Activated naive CD4-positive, alpha-beta T cell treated with anti-CD3 and anti-CD28 coated beads, Interleukin-2, amount 50 U/mL, for 16 hours (primary cell): ENCODE data around the gene ZNF280C.
"Not testable (repeated sequence)": the region's sequence is repeated elsewhere in the genome, so short reads cannot be mapped to it uniquely, and the experiment has no call there.

Experiments used
- DNase-seq: peaks from one replicate; pipeline ENCODE4 v3.0.0-alpha.2; 2020

ZNF280C gene

DNA sequence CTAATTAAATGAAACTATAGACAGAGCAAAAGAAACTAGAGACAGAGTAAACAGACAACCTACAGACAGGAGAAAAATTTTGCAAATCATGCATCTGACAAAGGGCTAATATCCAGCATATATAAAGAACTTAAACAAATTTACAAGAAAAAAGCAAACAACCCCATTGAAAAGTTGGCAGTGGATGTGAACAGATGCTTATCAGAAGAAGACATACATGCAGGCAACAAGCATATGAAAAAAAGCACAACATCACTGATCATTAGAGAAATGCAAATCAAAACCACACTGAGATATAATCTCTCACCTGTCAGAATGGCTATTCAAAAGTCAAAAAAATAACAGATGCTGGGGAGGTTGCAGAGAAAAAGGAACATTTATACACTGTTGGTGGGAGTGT, 14.8 kb downstream of the ZNF280C start:
- no peak for DNase-seq

DNA sequence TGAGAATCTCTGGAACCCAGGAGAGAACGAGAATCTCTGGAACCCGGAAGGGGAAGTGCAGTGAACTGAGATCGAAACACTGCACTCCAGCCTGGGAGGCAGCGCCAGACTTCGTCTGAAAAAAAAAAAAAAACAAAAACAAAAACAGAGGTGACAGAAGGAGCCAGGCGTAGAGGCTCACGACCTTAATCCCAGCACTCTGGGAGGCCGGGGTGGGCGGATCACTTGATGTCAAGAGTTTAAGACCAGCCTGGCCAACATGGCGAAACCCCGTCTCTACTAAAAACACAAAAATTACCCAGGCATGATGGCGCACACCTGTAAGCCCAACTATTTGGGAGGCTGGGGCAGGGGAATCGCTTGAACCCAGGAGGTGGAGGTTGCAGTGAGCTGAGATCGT, 17.0 kb downstream of the ZNF280C start:
- DNase-seq = no peak

DNA sequence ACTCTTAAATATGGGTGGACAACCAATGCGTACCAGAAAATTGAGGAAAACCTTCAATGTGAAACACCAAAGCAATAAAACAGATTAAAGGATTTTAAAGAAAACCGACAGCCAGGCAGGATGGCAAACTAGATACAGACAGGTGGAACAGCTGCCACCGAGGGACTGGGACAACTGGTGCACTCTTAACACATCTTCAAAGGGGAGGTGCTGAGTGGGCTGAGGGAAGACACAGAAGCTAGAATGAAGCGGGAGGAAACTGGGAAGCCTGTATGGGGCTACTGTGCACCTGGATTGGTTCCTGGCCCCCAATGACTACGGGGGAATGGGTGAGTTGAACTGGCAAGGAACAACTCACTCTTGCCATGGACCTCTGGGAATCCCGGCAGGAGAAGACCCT, 20.7 kb downstream of the ZNF280C start:
- DNase-seq = no peak

- no peak for DNase-seq
Measured at GRCh38 chrX:130246084-130246483, 22.6 kb downstream of the ZNF280C start.

DNA sequence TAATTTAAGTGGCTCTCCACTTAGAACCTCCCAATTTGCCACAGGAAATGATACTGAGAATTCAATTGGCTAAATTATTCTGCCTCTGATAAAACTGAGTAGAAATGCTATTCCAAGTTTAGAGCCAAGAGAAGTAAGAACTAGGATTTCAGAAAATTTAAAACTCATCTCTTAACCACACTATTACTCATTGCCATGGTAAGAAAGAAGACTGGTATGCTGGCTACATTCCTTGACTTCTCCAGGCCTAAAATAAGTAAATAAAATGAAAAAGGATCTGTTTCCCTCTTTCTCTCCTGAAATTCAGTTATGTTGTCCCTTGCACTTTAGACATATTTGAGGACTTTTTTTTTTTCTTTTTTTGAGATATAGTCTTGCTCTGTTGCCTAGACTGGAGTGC, 23.3 kb downstream of the ZNF280C start:
- no peak for DNase-seq

DNA sequence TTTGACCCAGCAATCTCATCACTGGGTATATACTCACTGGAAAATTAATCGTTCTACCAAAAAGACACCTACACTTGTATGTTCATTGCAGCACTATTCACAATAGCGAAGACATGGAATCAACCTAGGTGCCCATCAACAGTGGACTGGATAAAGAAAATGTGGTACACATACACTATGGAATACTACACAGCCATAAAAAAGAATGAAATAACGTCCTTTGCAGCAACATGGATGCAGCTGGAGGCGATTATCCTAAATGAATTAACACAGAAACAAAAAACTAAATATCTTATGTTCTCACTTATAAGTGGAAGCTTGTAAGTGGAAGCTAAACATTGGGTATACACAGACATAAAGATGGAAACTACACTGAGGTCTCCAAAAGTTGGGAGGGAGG, 37.5 kb downstream of the ZNF280C start:
- not testable (repeated sequence) for DNase-seq

GRCh38 chrX:130228871-130229270, 39.8 kb downstream of the ZNF280C start:
- no peak for DNase-seq

GRCh38 chrX:130224810-130225209, 43.9 kb downstream of the ZNF280C start:
- no peak for DNase-seq

- DNase-seq = no peak
Measured at GRCh38 chrX:130216320-130216719, 52.4 kb downstream of the ZNF280C start.

GRCh38 chrX:130213376-130213775, 55.3 kb downstream of the ZNF280C start:
- no peak for DNase-seq

DNA sequence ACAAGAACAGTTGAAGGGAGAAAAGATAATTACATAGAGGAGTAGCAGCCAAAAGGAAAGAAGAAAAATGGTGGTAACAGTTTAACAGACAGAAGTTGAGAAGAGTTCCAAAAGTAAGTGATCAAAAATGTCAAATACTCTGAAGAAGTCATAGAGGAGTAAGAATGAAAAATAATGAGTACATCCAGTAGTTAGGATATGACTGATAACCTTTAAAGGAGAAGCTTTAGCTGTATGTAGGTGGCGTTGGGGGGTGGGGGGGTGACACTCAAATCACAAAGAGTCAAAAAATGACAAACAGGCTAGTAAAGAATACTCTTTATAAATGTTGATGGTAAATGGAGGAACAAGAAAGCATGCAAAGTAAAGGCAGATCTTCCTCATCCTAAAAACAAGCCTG, 56.3 kb downstream of the ZNF280C start:
- no peak for DNase-seq

GRCh38 chrX:130211415-130212186, 57.1 kb downstream of the ZNF280C start:
- DNase-seq = no peak

DNA sequence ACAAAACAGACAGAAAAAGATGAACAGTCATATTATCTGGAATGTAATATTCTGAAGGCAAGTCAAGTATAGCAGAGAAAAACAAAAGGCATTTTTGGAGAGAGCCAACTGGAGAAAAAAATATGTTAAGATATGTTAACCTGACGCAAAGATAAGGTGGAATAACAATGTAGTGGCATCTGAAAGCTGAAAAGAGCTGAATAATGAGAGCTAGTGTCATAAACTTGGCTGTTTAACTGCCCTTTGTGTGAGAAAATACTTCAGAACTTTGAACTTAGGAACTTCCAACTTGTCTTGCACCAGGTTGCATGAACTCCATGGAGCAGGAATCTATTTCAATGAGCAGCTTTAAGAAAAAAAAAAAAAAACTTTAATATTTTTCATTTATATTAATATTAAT, 64.1 kb downstream of the ZNF280C start:
- no peak for DNase-seq

DNA sequence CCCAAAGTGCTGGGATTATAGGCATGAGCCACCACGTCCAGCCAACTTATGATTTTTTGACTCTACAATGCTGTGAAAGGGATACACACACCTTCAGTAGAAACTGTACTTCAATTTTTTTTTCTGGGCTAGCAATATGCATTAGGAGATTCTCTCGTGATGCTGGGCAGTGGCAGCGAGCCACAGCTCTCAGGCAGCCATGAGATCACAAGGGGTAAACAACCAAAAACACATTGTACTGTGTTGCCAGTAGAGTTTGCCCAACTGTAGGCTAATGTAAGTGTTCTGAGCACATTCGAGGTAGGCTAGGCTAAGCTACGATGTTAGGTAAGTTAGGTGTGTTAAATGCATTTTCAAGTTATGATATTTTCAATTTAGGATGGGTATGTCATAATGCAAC, 71.2 kb downstream of the ZNF280C start:
- DNase-seq = no peak

GRCh38 chrX:130196466-130196865, 72.2 kb downstream of the ZNF280C start:
- DNase-seq = no peak

- DNase-seq = no peak
Measured at GRCh38 chrX:130190801-130191200, 77.9 kb downstream of the ZNF280C start.

- no peak for DNase-seq
Measured at GRCh38 chrX:130186651-130187050, 82.0 kb downstream of the ZNF280C start.

DNA sequence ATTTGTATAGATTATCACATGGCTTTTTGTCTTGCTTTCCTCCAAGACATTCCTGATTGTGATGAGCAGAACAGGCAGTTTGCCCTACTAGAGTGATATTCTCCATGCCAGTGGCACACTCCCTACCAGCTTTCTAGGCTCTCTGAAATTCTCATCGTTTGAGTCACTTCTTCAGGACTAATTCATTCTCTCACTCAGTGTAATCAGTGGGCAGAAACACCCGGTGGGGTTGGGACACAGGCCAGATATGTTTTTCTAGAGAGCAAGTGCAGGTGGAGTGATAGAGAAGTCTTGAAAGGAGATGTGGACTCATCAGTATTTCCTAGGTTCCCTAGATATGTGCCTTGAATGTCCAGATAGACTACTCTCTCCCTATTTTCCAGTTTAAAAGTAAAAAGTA, 83.8 kb downstream of the ZNF280C start:
- no peak for DNase-seq

DNA sequence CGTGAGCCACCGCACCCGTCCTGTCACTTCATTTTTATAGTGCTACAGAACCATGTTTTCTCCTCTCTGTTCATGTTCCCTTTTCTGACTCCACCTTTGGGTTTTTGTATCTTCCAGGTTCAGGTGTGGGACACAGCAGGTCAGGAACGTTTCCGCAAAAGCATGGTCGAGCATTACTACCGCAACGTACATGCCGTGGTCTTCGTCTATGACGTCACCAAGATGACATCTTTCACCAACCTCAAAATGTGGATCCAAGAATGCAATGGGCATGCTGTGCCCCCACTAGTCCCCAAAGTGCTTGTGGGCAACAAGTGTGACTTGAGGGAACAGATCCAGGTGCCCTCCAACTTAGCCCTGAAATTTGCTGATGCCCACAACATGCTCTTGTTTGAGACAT, 84.5 kb downstream of the ZNF280C start:
- DNase-seq = no peak

DNA sequence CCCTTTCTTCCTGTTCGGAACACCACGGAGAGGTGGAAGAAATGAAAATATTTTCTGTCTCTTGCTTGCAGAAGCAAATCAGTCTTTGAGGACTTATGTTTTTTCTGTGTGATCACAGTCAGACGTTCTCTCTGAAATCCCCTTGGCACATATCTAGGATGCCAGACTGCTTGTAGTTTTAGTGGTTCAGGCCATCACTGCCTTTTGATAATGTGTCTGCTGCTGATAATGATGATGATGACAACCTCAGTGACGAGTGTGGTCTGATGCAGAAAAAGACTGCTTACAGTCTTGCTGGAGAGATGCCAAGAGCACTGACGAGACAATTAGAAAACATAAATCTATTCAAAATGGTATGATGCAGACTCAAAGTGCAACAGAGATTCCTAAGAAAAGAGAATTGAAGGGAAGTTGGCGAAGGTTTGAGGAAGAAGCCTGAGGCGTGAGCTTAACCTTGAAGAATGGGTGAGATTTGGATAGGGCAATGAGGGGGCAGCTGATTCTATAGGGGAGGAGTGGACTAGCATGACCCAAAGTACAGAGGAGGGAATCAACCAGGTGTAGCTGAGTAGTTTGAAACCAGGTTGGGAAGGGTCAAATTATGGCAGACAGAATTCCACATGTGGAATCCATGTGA, 89.0 kb downstream of the ZNF280C start:
- DNase-seq = no peak

DNA sequence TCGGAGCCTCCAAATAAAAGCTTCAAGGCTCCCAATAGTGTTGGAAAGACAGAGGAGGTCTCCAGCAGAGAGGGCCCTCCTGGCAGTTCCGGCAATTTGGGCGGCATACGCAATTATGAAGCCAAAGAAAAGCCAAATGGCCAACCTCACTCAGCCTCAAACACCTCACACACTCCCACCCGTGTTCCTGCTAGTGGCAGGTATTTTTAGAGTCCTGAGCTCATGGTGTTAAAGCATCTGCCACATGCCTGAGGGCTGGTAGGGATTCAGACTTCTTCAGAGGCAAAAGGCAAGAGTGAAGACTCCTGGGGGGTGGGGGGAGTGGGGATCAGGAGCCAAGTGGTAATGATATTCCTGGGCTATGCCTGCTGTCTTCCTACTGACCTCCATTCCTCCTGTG, 89.5 kb downstream of the ZNF280C start:
- DNase-seq = no peak

DNA sequence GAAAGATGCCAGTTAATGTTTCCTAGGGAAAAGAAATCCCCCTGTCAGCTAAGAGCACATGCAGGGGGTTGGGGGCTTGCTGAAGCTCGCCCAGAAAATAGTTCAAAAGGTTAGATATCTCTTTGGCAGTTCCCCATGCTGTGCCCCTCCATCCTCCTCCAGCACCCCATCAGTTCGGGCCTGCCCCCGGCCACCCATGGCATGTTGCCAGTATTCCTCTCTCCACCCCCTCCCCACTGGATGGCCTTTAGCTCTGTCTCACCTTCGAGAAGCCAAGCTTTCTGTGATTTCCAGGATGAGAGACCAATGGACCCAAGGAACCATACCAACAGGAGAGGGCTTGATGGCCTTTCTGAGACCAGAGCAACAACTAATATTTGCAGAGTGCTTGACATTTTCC, 91.8 kb downstream of the ZNF280C start:
- no peak for DNase-seq

DNA sequence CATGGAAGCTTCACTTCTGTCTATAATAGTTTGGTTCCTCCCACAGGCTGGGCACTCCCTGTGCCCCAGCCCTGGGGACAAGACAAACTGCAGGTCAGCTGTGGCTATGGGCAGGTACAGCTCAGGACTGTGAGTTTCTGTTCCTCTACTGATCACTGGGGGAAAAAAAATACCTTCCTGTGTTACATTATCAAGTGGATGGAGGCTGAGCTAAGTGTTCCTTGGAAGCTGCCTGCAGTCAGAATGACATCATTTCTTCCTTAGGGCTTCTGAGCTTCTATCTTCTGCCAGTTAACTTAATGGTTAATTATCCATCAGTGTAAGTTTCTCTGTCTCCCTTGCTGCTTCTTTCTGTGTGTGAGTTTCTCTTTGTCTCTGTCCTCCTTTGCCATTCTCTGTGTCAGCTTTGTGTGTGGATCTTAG, 92.3 kb downstream of the ZNF280C start:
- DNase-seq = no peak

GRCh38 chrX:130174937-130175336, 93.8 kb downstream of the ZNF280C start:
- DNase-seq = no peak
